IMR-90 (cell line): ENCODE data around the gene CFAP251. TPM values are rescaled to one million over a fixed set of nuclear protein-coding genes. Genes with fewer than 3 reads are reported as not detected.

Source experiments
- ATAC-seq: fragments of 200-7000 bp; cut with Tn5 transposase; 2 replicates; pipeline ENCODE4 v1.9.1; 2020; ENCODE audit warnings: low read depth, mild to moderate bottlenecking, moderate library complexity
- BruUV-seq: library from RNA; stranded (reverse); fragments of 400-500 nt; replicated peaks from 2 replicates; lab custom pipeline; 2021; lab: Mats Ljungman, UMichigan
- CTCF ChIA-PET: fragments of 300-600 bp; formaldehyde crosslinking; extraction: SDS; loops from one replicate; lab custom pipeline; 2021; ENCODE audit warnings: antibody characterized with exemption; lab: Yijun Ruan, JAX
- POLR2A ChIA-PET: fragments of 300-600 bp; sonication (Branson Sonifier 250); formaldehyde crosslinking; loops from one replicate; lab custom pipeline; 2022; ENCODE audit warnings: antibody characterized with exemption; ENCODE audit not compliant: unreplicated experiment; lab: Charles Lee
- DNase-seq: peaks from one replicate; pipeline ENCODE4 v3.0.0; 2013
- H2AFZ ChIP-seq: replicated peaks from 2 replicates; pipeline ENCODE3; 2013; ENCODE audit warnings: low read length, mild to moderate bottlenecking; ENCODE audit not compliant: poor library complexity
- H2AK5ac ChIP-seq: 2 replicates; pipeline ENCODE4 v1.6.1; 2013; ENCODE audit warnings: low read depth, low read length, inconsistent platforms
- H2AK9ac ChIP-seq: replicated peaks from 2 replicates; pipeline ENCODE3; 2013; ENCODE audit warnings: mild to moderate bottlenecking, low read depth, low read length, moderate library complexity; ENCODE audit not compliant: poor library complexity
- H2BK120ac ChIP-seq: 2 replicates; pipeline ENCODE4 v1.6.1; 2013; ENCODE audit warnings: low read depth, low read length, inconsistent platforms
- H2BK15ac ChIP-seq: 3 replicates; pipeline ENCODE4 v1.6.1; 2013; ENCODE audit warnings: low read depth, low read length, inconsistent platforms
- H2BK20ac ChIP-seq: 2 replicates; pipeline ENCODE4 v1.6.1; 2013; ENCODE audit warnings: low read depth, mild to moderate bottlenecking, inconsistent platforms, low read length, moderate library complexity
- H2BK5ac ChIP-seq: 2 replicates; pipeline ENCODE4 v1.6.1; 2013; ENCODE audit warnings: mild to moderate bottlenecking, low read depth, low read length, inconsistent platforms; ENCODE audit not compliant: poor library complexity, severe bottlenecking
- H3K14ac ChIP-seq: replicated peaks from 2 replicates; pipeline ENCODE4 v1.6.1; 2013; ENCODE audit warnings: low read depth, low read length, inconsistent platforms
- H3K18ac ChIP-seq: 2 replicates; pipeline ENCODE4 v1.6.1; 2013; ENCODE audit warnings: low read depth, low read length, control low read depth
- H3K23ac ChIP-seq: 2 replicates; pipeline ENCODE4 v1.6.1; 2013; ENCODE audit warnings: low read depth, low read length, inconsistent platforms
- H3K27ac ChIP-seq: 2 replicates; pipeline ENCODE4 v1.5.1; 2013; ENCODE audit warnings: mild to moderate bottlenecking, control low read depth, low read length; ENCODE audit not compliant: insufficient read depth
- H3K27me3 ChIP-seq: 2 replicates; pipeline ENCODE4 v1.6.1; 2013; ENCODE audit warnings: low read length; ENCODE audit not compliant: control insufficient read depth, insufficient read depth
- H3K36me3 ChIP-seq: 2 replicates; pipeline ENCODE4 v1.6.1; 2013; ENCODE audit warnings: low read length, mixed read lengths; ENCODE audit not compliant: control insufficient read depth, insufficient read depth
- H3K4ac ChIP-seq: 2 replicates; pipeline ENCODE4 v1.6.1; 2013; ENCODE audit warnings: low read depth, low read length, inconsistent platforms
- H3K4me1 ChIP-seq: 2 replicates; pipeline ENCODE4 v1.6.1; 2013; ENCODE audit warnings: low read length, mixed read lengths; ENCODE audit not compliant: control insufficient read depth, insufficient read depth
- H3K4me2 ChIP-seq: 2 replicates; pipeline ENCODE4 v1.6.1; 2013; ENCODE audit warnings: low read depth, mild to moderate bottlenecking, control low read depth, low read length, moderate library complexity
- H3K4me3 ChIP-seq: 2 replicates; pipeline ENCODE4 v1.5.1; 2013; ENCODE audit warnings: low read depth, mild to moderate bottlenecking, control low read depth, low read length, moderate library complexity; ENCODE audit not compliant: insufficient read depth
- H3K56ac ChIP-seq: 2 replicates; pipeline ENCODE4 v1.6.1; 2013; ENCODE audit warnings: low read length, inconsistent platforms; ENCODE audit not compliant: insufficient read depth; ENCODE audit errors: extremely low read depth
- H3K79me1 ChIP-seq, 2 experiments: 2 replicates each; pipeline ENCODE4 v1.6.1; 2013; ENCODE audit warnings: low read length in 2 of 2, inconsistent platforms in 1 of 2, low read depth in 1 of 2
- H3K9ac ChIP-seq: 2 replicates; pipeline ENCODE4 v1.6.1; 2013; ENCODE audit warnings: low read depth, low read length, control low read depth
- H3K9me1 ChIP-seq: 2 replicates; pipeline ENCODE4 v1.6.1; 2013; ENCODE audit warnings: low read length, inconsistent platforms; ENCODE audit not compliant: insufficient read depth
- H3K9me3 ChIP-seq: 2 replicates; pipeline ENCODE4 v1.6.1; 2013; ENCODE audit warnings: low read length; ENCODE audit not compliant: control insufficient read depth, insufficient read depth
- H4K20me1 ChIP-seq: 2 replicates; pipeline ENCODE4 v1.6.1; 2013; ENCODE audit warnings: low read length, inconsistent platforms; ENCODE audit not compliant: insufficient read depth
- H4K5ac ChIP-seq: 2 replicates; pipeline ENCODE4 v1.6.1; 2013; ENCODE audit warnings: mild to moderate bottlenecking, low read depth, low read length, control low read depth
- H4K8ac ChIP-seq, 2 experiments: 2 replicates each; pipeline ENCODE4 v1.6.1; 2013; ENCODE audit warnings: low read depth in 2 of 2, low read length in 2 of 2, control low read depth in 1 of 2, inconsistent platforms in 1 of 2
- H4K91ac ChIP-seq: 2 replicates; pipeline ENCODE4 v1.6.1; 2013; ENCODE audit warnings: low read depth, low read length, inconsistent platforms; ENCODE audit not compliant: insufficient read depth
- BHLHE40 ChIP-seq: fragments of 150-350 bp; IDR thresholded peaks from 2 replicates; pipeline ENCODE4 v1.6.1; 2016; ENCODE audit warnings: mild to moderate bottlenecking, low read depth, low read length
- CEBPB ChIP-seq: IDR thresholded peaks from 2 replicates; pipeline ENCODE4 v1.6.1; 2012; ENCODE audit warnings: low read depth, low read length, improper control_type of control experiment
- CHD1 ChIP-seq: IDR thresholded peaks from 2 replicates; pipeline ENCODE4 v1.6.1; 2012; ENCODE audit warnings: low read depth, low read length, improper control_type of control experiment
- FOS ChIP-seq: fragments of 150-350 bp; IDR thresholded peaks from 2 replicates; pipeline ENCODE4 v1.6.1; 2016; ENCODE audit warnings: low read depth, low read length
- MAFK ChIP-seq: IDR thresholded peaks from 2 replicates; pipeline ENCODE4 v1.6.1; 2012; ENCODE audit warnings: low read depth, low read length, improper control_type of control experiment
- MAZ ChIP-seq: IDR thresholded peaks from 2 replicates; pipeline ENCODE4 v1.6.1; 2012; ENCODE audit warnings: low read depth, mild to moderate bottlenecking, low read length, improper control_type of control experiment, moderate library complexity, borderline replicate concordance
- MXI1 ChIP-seq: IDR thresholded peaks from 2 replicates; pipeline ENCODE4 v1.6.1; 2012; ENCODE audit warnings: low read depth, mild to moderate bottlenecking, low read length, moderate library complexity, borderline replicate concordance
- NFE2L2 ChIP-seq: fragments of 150-350 bp; IDR thresholded peaks from 2 replicates; pipeline ENCODE4 v1.6.1; 2016; ENCODE audit warnings: low read depth, mild to moderate bottlenecking, low read length
- POLR2A ChIP-seq: IDR thresholded peaks from 2 replicates; pipeline ENCODE4 v1.6.1; 2012; ENCODE audit warnings: mild to moderate bottlenecking, low read depth, low read length
- RAD21 ChIP-seq: IDR thresholded peaks from 2 replicates; pipeline ENCODE4 v1.6.1; 2012; ENCODE audit warnings: low read length, improper control_type of control experiment
- RCOR1 ChIP-seq: IDR thresholded peaks from 2 replicates; pipeline ENCODE4 v1.6.1; 2012; ENCODE audit warnings: mild to moderate bottlenecking, low read length, improper control_type of control experiment; ENCODE audit not compliant: insufficient replicate concordance
- RFX5 ChIP-seq: IDR thresholded peaks from 2 replicates; pipeline ENCODE4 v1.8.0; 2012; ENCODE audit warnings: low read depth, mild to moderate bottlenecking, low read length, moderate library complexity
- SMC3 ChIP-seq: fragments of 150-350 bp; IDR thresholded peaks from 2 replicates; pipeline ENCODE4 v1.6.1; 2016; ENCODE audit warnings: low read depth, mild to moderate bottlenecking, antibody characterized with exemption, low read length, moderate library complexity
- WGBS, 2 experiments: methylation state at CpG; one replicate each; pipeline versions ENCODE4 v1.1.5 to v1.1.7; 2013; ENCODE audit warnings: missing lambda C conversion rate in 2 of 2; ENCODE audit not compliant: insufficient read length in 1 of 2; ENCODE audit errors: extremely low coverage in 2 of 2; 5-methylcytosine and 5-hydroxymethylcytosine counted together
- dilution Hi-C: fragments of 300-500 bp; cut with HindIII; formaldehyde crosslinking; loops from one replicate; pipeline ENCODE4 v1.14.3; 2018; ENCODE audit warnings: low sequenced_read_pairs; ENCODE audit not compliant: unreplicated experiment
- in situ Hi-C: fragments of 300-500 bp; cut with MboI; formaldehyde crosslinking; loops from 3 replicates; pipeline ENCODE4 v1.14.3; 2019; ENCODE audit warnings: low sequenced_read_pairs, inconsistent platforms, mixed read lengths
- intact Hi-C: fragments of 100-400 bp; cut with micrococcal nuclease; formaldehyde crosslinking; loops from 2 replicates; pipeline ENCODE4 v1.10.0; 2022
- polyA plus RNA-seq, 3 experiments: library from polyadenylated mRNA; depleted of rRNA; stranded (reverse); fragments of >200 nt; gene quantifications; 2 replicates each; pipeline ENCODE4 v1.2.3, GENCODE V29; 2012; ENCODE audit warnings: low replicate concordance in 1 of 3
- total RNA-seq: library from RNA; depleted of rRNA; stranded (reverse); fragments of >200 nt; gene quantifications from 2 replicates; pipeline ENCODE4 v1.2.3, GENCODE V29; 2012
- TF ChIP-seq, protein P1 (sequence below): conservative IDR thresholded peaks from 2 replicates; pipeline ENCODE4 v1.5.1; 2012; ENCODE audit warnings: mild to moderate bottlenecking, low read depth, low read length, improper control_type of control experiment
- TF ChIP-seq, protein P2 (sequence below): fragments of 150-350 bp; IDR thresholded peaks from 2 replicates; pipeline ENCODE4 v1.6.1; 2017; ENCODE audit warnings: mild to moderate bottlenecking, antibody characterized with exemption, low read length, low read depth
- TF ChIP-seq, protein P3 (sequence below): fragments of 150-350 bp; IDR thresholded peaks from 2 replicates; pipeline ENCODE4 v1.6.1; 2016; ENCODE audit warnings: low read depth, mild to moderate bottlenecking, low read length, moderate library complexity, borderline replicate concordance

Gene CFAP251
- total and polyA plus RNA-seq, 2 of the 4 experiments (the other 2 are of a cell fraction): 7.8 to 9.1 TPM

DNA sequence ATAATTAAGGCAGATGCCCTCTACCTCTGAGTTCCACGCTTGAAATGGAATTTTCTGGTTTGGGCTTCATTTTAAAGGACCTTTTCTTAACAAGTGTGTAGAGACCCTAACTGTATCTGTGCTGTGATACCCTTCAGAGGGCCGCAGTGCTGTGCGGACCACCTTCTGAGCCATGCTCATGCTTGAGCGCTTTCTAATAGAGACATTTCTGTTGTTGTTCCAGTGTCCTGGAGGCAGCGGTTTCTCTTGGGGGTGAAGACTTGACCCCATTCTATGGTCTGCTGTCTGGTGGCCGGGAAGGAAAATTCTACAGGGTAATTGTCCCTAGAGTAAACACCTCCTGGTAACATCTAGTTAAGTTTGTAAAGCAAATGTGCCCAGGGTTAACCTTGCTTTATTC is 56.6 kb downstream of the CFAP251 start:
- no peak overlapping the region for H3K4me2 ChIP-seq
- no peak overlapping the region for H4K91ac ChIP-seq
- no peak overlapping the region for H3K18ac ChIP-seq
- dilution Hi-C loops: no loop called here
- no peak overlapping the region for H2AK5ac ChIP-seq
- H3K27ac ChIP-seq: no peak overlapping the region
- no peak overlapping the region for H4K5ac ChIP-seq
- intact Hi-C loops: no loop called here
- H3K36me3 ChIP-seq: peaks cover 2% of the 10 kb centered on the region; the same call in 1 of the 2 replicates
- H2BK20ac ChIP-seq: no peak overlapping the region
- whole genome bisulfite sequencing, 2 experiments: 100% methylated on average over 1 of the region's 6 CpGs; no CpG with 5 or more reads in 1 of the 2 experiments
- no peak overlapping the region for H2AFZ ChIP-seq
- in situ Hi-C loops: no loop called here
- no peak overlapping the region for H2AK9ac ChIP-seq
- no peaks in the 10 kb centered on the region for H3K27me3 ChIP-seq
- no peak overlapping the region for H3K23ac ChIP-seq
- H2BK15ac ChIP-seq: no peak overlapping the region
- ChIA-PET CTCF (interaction anchor here (0.8 kb wide), 1 partner anchor 20 kb away, joined by 3 read pairs; no protein-coding TSS in a partner anchor), POLR2A (no interaction called here)
- no peak overlapping the region for H2BK5ac ChIP-seq
- DNase-seq (no peak), ATAC-seq (no peak)
- no peak overlapping the region for H2BK120ac ChIP-seq
- no peak overlapping the region for H3K14ac ChIP-seq
- H4K8ac ChIP-seq: no peak overlapping the region
- H4K20me1 ChIP-seq: no peaks in the 10 kb centered on the region
- TF ChIP-seq CHD1: no peak
- TF ChIP-seq MAFK: no peak
- no peak for TF ChIP-seq RFX5
- TF ChIP-seq, protein P1, sequence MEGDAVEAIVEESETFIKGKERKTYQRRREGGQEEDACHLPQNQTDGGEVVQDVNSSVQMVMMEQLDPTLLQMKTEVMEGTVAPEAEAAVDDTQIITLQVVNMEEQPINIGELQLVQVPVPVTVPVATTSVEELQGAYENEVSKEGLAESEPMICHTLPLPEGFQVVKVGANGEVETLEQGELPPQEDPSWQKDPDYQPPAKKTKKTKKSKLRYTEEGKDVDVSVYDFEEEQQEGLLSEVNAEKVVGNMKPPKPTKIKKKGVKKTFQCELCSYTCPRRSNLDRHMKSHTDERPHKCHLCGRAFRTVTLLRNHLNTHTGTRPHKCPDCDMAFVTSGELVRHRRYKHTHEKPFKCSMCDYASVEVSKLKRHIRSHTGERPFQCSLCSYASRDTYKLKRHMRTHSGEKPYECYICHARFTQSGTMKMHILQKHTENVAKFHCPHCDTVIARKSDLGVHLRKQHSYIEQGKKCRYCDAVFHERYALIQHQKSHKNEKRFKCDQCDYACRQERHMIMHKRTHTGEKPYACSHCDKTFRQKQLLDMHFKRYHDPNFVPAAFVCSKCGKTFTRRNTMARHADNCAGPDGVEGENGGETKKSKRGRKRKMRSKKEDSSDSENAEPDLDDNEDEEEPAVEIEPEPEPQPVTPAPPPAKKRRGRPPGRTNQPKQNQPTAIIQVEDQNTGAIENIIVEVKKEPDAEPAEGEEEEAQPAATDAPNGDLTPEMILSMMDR: no peak
- no peak for TF ChIP-seq NFE2L2
- no peak for TF ChIP-seq MXI1
- TF ChIP-seq, protein P2, sequence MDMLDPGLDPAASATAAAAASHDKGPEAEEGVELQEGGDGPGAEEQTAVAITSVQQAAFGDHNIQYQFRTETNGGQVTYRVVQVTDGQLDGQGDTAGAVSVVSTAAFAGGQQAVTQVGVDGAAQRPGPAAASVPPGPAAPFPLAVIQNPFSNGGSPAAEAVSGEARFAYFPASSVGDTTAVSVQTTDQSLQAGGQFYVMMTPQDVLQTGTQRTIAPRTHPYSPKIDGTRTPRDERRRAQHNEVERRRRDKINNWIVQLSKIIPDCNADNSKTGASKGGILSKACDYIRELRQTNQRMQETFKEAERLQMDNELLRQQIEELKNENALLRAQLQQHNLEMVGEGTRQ: no peak
- TF ChIP-seq RCOR1: no peak
- no peak for TF ChIP-seq BHLHE40
- TF ChIP-seq, protein P3, sequence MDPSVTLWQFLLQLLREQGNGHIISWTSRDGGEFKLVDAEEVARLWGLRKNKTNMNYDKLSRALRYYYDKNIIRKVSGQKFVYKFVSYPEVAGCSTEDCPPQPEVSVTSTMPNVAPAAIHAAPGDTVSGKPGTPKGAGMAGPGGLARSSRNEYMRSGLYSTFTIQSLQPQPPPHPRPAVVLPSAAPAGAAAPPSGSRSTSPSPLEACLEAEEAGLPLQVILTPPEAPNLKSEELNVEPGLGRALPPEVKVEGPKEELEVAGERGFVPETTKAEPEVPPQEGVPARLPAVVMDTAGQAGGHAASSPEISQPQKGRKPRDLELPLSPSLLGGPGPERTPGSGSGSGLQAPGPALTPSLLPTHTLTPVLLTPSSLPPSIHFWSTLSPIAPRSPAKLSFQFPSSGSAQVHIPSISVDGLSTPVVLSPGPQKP: no peak
- no peak for TF ChIP-seq FOS
- no peak for TF ChIP-seq CEBPB
- no peak for TF ChIP-seq MAZ
- no peak for TF ChIP-seq RAD21
- no peak for TF ChIP-seq SMC3
- no peak for TF ChIP-seq POLR2A
- H3K79me1 ChIP-seq: no peaks in the 10 kb centered on the region
- H3K4ac ChIP-seq: no peak overlapping the region
- H3K4me3 ChIP-seq: no peak overlapping the region
- H3K56ac ChIP-seq: no peak overlapping the region
- BruUV-seq: no TSS peak
- H3K9me3 ChIP-seq: peaks cover 4% of the 10 kb centered on the region; the same call in 1 of the 2 replicates
- H3K9ac ChIP-seq: no peak overlapping the region
- no peaks in the 10 kb centered on the region for H3K4me1 ChIP-seq
- H3K9me1 ChIP-seq: no peaks in the 10 kb centered on the region
